H1 (cell line): ENCODE data around the gene PRSS8. TPM values are rescaled to one million over a fixed set of nuclear protein-coding genes. Genes with fewer than 3 reads are reported as not detected.

Experiments used
- CTCF ChIA-PET: fragments of 300-600 bp; sonication (Branson Sonifier 250); formaldehyde crosslinking; loops from one replicate; lab custom pipeline; 2021; ENCODE audit not compliant: partially characterized antibody; lab: Charles Lee
- POLR2A ChIA-PET: fragments of 300-600 bp; sonication (Branson Sonifier 250); formaldehyde crosslinking; loops from one replicate; lab custom pipeline; 2021; ENCODE audit warnings: inconsistent platforms; ENCODE audit not compliant: partially characterized antibody; lab: Charles Lee
- DNase-seq, 2 experiments: peaks; one replicate each; pipeline versions ENCODE4 v3.0.0 to v3.0.0-alpha.2; 2010 to 2022; ENCODE audit warnings: low spot score in 2 of 2, low read depth in 1 of 2, mixed read lengths in 1 of 2
- FAIRE-seq: peaks from 2 replicates; lab custom pipeline; 2011; peaks lifted over from hg19 to GRCh38; lab: Jason Lieb, UNC
- H2AFZ ChIP-seq: 2 replicates; pipeline ENCODE4 v1.8.1; 2012; ENCODE audit warnings: low read length, inconsistent platforms
- H2AK5ac ChIP-seq: 2 replicates; pipeline ENCODE4 v1.6.1; 2013; ENCODE audit warnings: low read depth, low read length
- H2BK120ac ChIP-seq: replicated peaks from 2 replicates; pipeline ENCODE3; 2013; ENCODE audit warnings: low read depth, low read length, inconsistent platforms
- H2BK12ac ChIP-seq: 2 replicates; pipeline ENCODE4 v1.6.1; 2013; ENCODE audit warnings: low read depth, low read length
- H2BK15ac ChIP-seq: 2 replicates; pipeline ENCODE4 v1.6.1; 2013; ENCODE audit warnings: low read length
- H2BK20ac ChIP-seq: 2 replicates; pipeline ENCODE4 v1.6.1; 2013; ENCODE audit warnings: low read length
- H2BK5ac ChIP-seq: 2 replicates; pipeline ENCODE4 v1.6.1; 2013; ENCODE audit warnings: low read depth, low read length
- H3K14ac ChIP-seq: 2 replicates; pipeline ENCODE4 v1.6.1; 2013; ENCODE audit warnings: inconsistent platforms; ENCODE audit not compliant: insufficient read length
- H3K18ac ChIP-seq: 2 replicates; pipeline ENCODE4 v1.6.1; 2013; ENCODE audit warnings: low read length; ENCODE audit errors: extremely low read depth
- H3K23ac ChIP-seq: 2 replicates; pipeline ENCODE4 v1.6.1; 2013; ENCODE audit warnings: inconsistent platforms; ENCODE audit not compliant: insufficient read length
- H3K23me2 ChIP-seq: 2 replicates; pipeline ENCODE4 v1.6.1; 2013; ENCODE audit warnings: low read depth, low read length
- H3K27ac ChIP-seq: 2 replicates; pipeline ENCODE4 v1.6.1; 2011; ENCODE audit warnings: low read depth, low read length, inconsistent platforms
- H3K27me3 ChIP-seq, 4 experiments: replicated peaks in 1 of 4; 1 replicate in 1 of 4; 2 replicates in 3 of 4; pipeline versions ENCODE4 v1.6.1 to v1.8.1; 2011 to 2013; ENCODE audit warnings: low read length in 3 of 4, mild to moderate bottlenecking in 3 of 4, inconsistent platforms in 2 of 4, mixed read lengths in 2 of 4, moderate library complexity in 1 of 4; ENCODE audit not compliant: control insufficient read depth in 3 of 4, insufficient read depth in 3 of 4; ENCODE audit errors: extremely low read depth in 1 of 4
- H3K36me3 ChIP-seq, 4 experiments: 2 replicates each; pipeline versions ENCODE4 v1.6.1 to v1.8.1; 2011 to 2013; ENCODE audit warnings: mild to moderate bottlenecking in 4 of 4, low read length in 3 of 4, moderate library complexity in 2 of 4, control low read depth in 1 of 4, inconsistent platforms in 1 of 4; ENCODE audit not compliant: insufficient read depth in 4 of 4, control insufficient read depth in 2 of 4
- H3K4ac ChIP-seq: replicated peaks from 2 replicates; pipeline ENCODE3; 2013; ENCODE audit warnings: low read length, low read depth, mixed read lengths, inconsistent platforms; ENCODE audit not compliant: insufficient read length
- H3K4me1 ChIP-seq, 4 experiments: replicated peaks in 1 of 4; 1 replicate in 1 of 4; 2 replicates in 3 of 4; pipeline versions ENCODE4 v1.6.1 to v1.8.1; 2011 to 2013; ENCODE audit warnings: low read length in 3 of 4, inconsistent platforms in 2 of 4, mixed read lengths in 1 of 4; ENCODE audit not compliant: insufficient read depth in 4 of 4, control insufficient read depth in 3 of 4
- H3K4me2 ChIP-seq, 2 experiments: 2 replicates each; pipeline versions ENCODE4 v1.6.1 to v1.8.1; 2011 to 2013; ENCODE audit warnings: low read depth in 2 of 2, low read length in 2 of 2, control low read depth in 1 of 2, inconsistent platforms in 1 of 2, mild to moderate bottlenecking in 1 of 2; ENCODE audit not compliant: insufficient read depth in 1 of 2
- H3K4me3 ChIP-seq, 4 experiments: fragments of 200-600, 300-600 bp in 1 of 4; sonication (generic), shearing (Covaris generic), sonication (Bioruptor Twin) in 1 of 4; 2 replicates each; pipeline versions ENCODE4 v1.5.1 to v1.8.1; 2011 to 2016; ENCODE audit warnings: low read length in 4 of 4, low read depth in 3 of 4, control low read depth in 2 of 4, inconsistent platforms in 2 of 4, mild to moderate bottlenecking in 2 of 4, mixed read lengths in 1 of 4, moderate library complexity in 1 of 4; ENCODE audit not compliant: insufficient read depth in 2 of 4; ENCODE audit errors: extremely low read depth in 1 of 4
- H3K56ac ChIP-seq: replicated peaks from 2 replicates; pipeline ENCODE3; 2013; ENCODE audit warnings: low read depth, mild to moderate bottlenecking, mixed read lengths, low read length, inconsistent platforms; ENCODE audit not compliant: insufficient read length
- H3K79me1 ChIP-seq: 2 replicates; pipeline ENCODE4 v1.6.1; 2013; ENCODE audit warnings: low read depth, low read length, control low read depth
- H3K79me2 ChIP-seq, 2 experiments: 2 replicates each; pipeline versions ENCODE4 v1.6.1 to v1.8.1; 2012 to 2013; ENCODE audit warnings: low read length in 2 of 2, mild to moderate bottlenecking in 2 of 2, inconsistent platforms in 1 of 2; ENCODE audit not compliant: insufficient read depth in 2 of 2, control insufficient read depth in 1 of 2
- H3K9ac ChIP-seq, 4 experiments: replicated peaks in 1 of 4; 1 replicate in 1 of 4; 2 replicates in 3 of 4; pipeline versions ENCODE4 v1.6.1 to v1.8.1; 2011 to 2013; ENCODE audit warnings: low read depth in 3 of 4, low read length in 3 of 4, control low read depth in 2 of 4, mild to moderate bottlenecking in 2 of 4, moderate library complexity in 2 of 4, inconsistent platforms in 1 of 4; ENCODE audit errors: extremely low read depth in 1 of 4
- H3K9me3 ChIP-seq, 2 experiments: 2 replicates each; pipeline versions ENCODE4 v1.6.1 to v1.8.1; 2012 to 2013; ENCODE audit warnings: mild to moderate bottlenecking in 2 of 2, moderate library complexity in 2 of 2, control low read depth in 1 of 2, inconsistent platforms in 1 of 2, low read depth in 1 of 2, low read length in 1 of 2, mixed read lengths in 1 of 2; ENCODE audit not compliant: insufficient read depth in 2 of 2
- H4K20me1 ChIP-seq, 2 experiments: replicated peaks in 1 of 2; 2 replicates each; pipeline versions ENCODE3 to v1.8.1; 2011 to 2013; ENCODE audit warnings: inconsistent platforms in 2 of 2, low read length in 2 of 2, mild to moderate bottlenecking in 1 of 2; ENCODE audit not compliant: insufficient read depth in 2 of 2, control insufficient read depth in 1 of 2
- H4K5ac ChIP-seq: 2 replicates; pipeline ENCODE4 v1.6.1; 2013; ENCODE audit warnings: low read length, low read depth, mixed read lengths, inconsistent platforms; ENCODE audit not compliant: insufficient read length
- H4K8ac ChIP-seq: 2 replicates; pipeline ENCODE4 v1.8.0; 2013; ENCODE audit warnings: mild to moderate bottlenecking, moderate library complexity, low read length, inconsistent platforms; ENCODE audit not compliant: insufficient read depth; ENCODE audit errors: extremely low read depth
- H4K91ac ChIP-seq: replicated peaks from 2 replicates; pipeline ENCODE3; 2013; ENCODE audit warnings: low read length, mixed read lengths, inconsistent platforms; ENCODE audit not compliant: insufficient read length
- ASH2L ChIP-seq: fragments of 200-600, 300-600 bp; sonication (generic); IDR thresholded peaks from one replicate; pipeline ENCODE4 v1.7.1; 2017; ENCODE audit warnings: low read length
- BCL11A ChIP-seq, 2 experiments: IDR thresholded peaks; one replicate each; pipeline ENCODE4 v1.6.1; 2011; ENCODE audit warnings: low read depth in 2 of 2, low read length in 2 of 2, mild to moderate bottlenecking in 2 of 2
- CBX5 ChIP-seq: fragments of 300-800, 300-1000 bp; sonication (generic); IDR thresholded peaks from 2 replicates; pipeline ENCODE4 v1.7.1; 2016; ENCODE audit warnings: antibody characterized with exemption, low read length, low read depth
- CEBPB ChIP-seq: IDR thresholded peaks from 2 replicates; pipeline ENCODE4 v1.6.1; 2012; ENCODE audit warnings: low read depth, low read length
- CHD2 ChIP-seq: IDR thresholded peaks from 2 replicates; pipeline ENCODE4 v1.6.1; 2012; ENCODE audit warnings: low read length, improper control_type of control experiment
- GABPA ChIP-seq: IDR thresholded peaks from 2 replicates; pipeline ENCODE4 v1.6.1; 2011; ENCODE audit warnings: mild to moderate bottlenecking, low read length, moderate library complexity, borderline replicate concordance; ENCODE audit not compliant: insufficient read depth
- NRF1 ChIP-seq: IDR thresholded peaks from 2 replicates; pipeline ENCODE4 v1.6.1; 2011; ENCODE audit warnings: mild to moderate bottlenecking, low read depth, low read length, improper control_type of control experiment
- SIN3A ChIP-seq, 2 experiments: IDR thresholded peaks in 1 of 2; conservative IDR thresholded peaks in 1 of 2; 2 replicates each; pipeline ENCODE4 v1.6.1; 2011 to 2012; ENCODE audit warnings: low read length in 2 of 2, improper control_type of control experiment in 1 of 2, low read depth in 1 of 2, mild to moderate bottlenecking in 1 of 2
- SIX5 ChIP-seq: IDR thresholded peaks from 2 replicates; pipeline ENCODE4 v1.6.1; 2011; ENCODE audit warnings: mild to moderate bottlenecking, low read depth, low read length
- SP1 ChIP-seq: IDR thresholded peaks from 2 replicates; pipeline ENCODE4 v1.6.1; 2011; ENCODE audit warnings: low read depth, low read length
- SUZ12 ChIP-seq: fragments of 200-600 bp; sonication (generic); IDR thresholded peaks from 2 replicates; pipeline ENCODE4 v1.6.1; 2012; ENCODE audit warnings: mild to moderate bottlenecking, inconsistent platforms, low read length, moderate library complexity, mixed read lengths
- ZNF274 ChIP-seq: IDR thresholded peaks from 2 replicates; pipeline ENCODE4 v1.7.0; 2012; ENCODE audit warnings: low read length, borderline replicate concordance; ENCODE audit errors: extremely low read depth
- WGBS, 2 experiments: shearing (Covaris generic) in 1 of 2; methylation state at CpG; one replicate each; pipeline versions ENCODE4 v1.1.6 to v1.1.7; 2013 to 2015; ENCODE audit warnings: low lambda C conversion rate in 2 of 2, mixed read lengths in 2 of 2, inconsistent platforms in 1 of 2, low coverage in 1 of 2, missing lambda C conversion rate in 1 of 2; ENCODE audit not compliant: insufficient replicate concordance in 2 of 2, insufficient coverage in 1 of 2, insufficient read length in 1 of 2; ENCODE audit errors: extremely low coverage in 1 of 2, missing lambda C conversion rate in 1 of 2; 5-methylcytosine and 5-hydroxymethylcytosine counted together
- polyA plus RNA-seq, 7 experiments: library from polyadenylated mRNA; depleted of rRNA in 3 of 7; stranded (reverse) in 5 of 7; unstranded in 2 of 7; fragments of >200 nt in 5 of 7; fragments of 200-250 nt in 2 of 7; gene quantifications; 1 replicate in 5 of 7; 2 replicates in 1 of 7; 4 replicates in 1 of 7; pipeline versions ENCODE4 v1.2.1 to v1.2.3, GENCODE V29; 2011 to 2013; ENCODE audit warnings: missing spikeins in 2 of 7, mixed read lengths in 2 of 7
- total RNA-seq: library from RNA; stranded (reverse); fragmentation: NEBNext Ultra II Directional; extraction: Animal tissue kit (Norgen Biotek cat#: 25700); gene quantifications from 2 replicates; pipeline ENCODE4 v1.2.1, GENCODE V29; 2021

PRSS8 gene
- total and polyA plus RNA-seq, 2 of the 8 experiments (the other 6 are each of a cell fraction or from before 2014, with no cell fraction given): 87.7 to 273 TPM

- Histone ChIP-seq H3K4ac (no peak overlapping the region), H2BK5ac (no peak overlapping the region), H3K4me1 (no peaks in the 10 kb centered on the region), H3K79me1 (peaks cover 3% of the 10 kb centered on the region), H2AFZ (no peak overlapping the region), H4K20me1 (peaks cover 15 to 22% of the 10 kb centered on the region in 2 experiments), H3K14ac (no peak overlapping the region), H2BK120ac (no peak overlapping the region), H3K56ac (no peak overlapping the region), H2AK5ac (no peak overlapping the region), H4K91ac (no peak overlapping the region), H3K27ac (no peak overlapping the region), H3K9me3 (no peaks in the 10 kb centered on the region), H2BK20ac (no peak overlapping the region), H3K9ac (no peak overlapping the region), H3K27me3 (no peaks in the 10 kb centered on the region), H3K23ac (no peak overlapping the region), H3K79me2 (no peaks in the 10 kb centered on the region; a peak in 1 of 4 replicates), H4K8ac (no peak overlapping the region), H2BK12ac (no peak overlapping the region), H2BK15ac (no peak overlapping the region), H3K23me2 (no peaks in the 10 kb centered on the region), H3K4me3 (no peak overlapping the region), H4K5ac (no peak overlapping the region), H3K4me2 (no peak overlapping the region), H3K18ac (no peak overlapping the region), H3K36me3 (peaks cover 0 to 14% (median 7%) of the 10 kb centered on the region in 4 experiments; a peak in 5 of 8 replicates)
- DNase-seq (no peak), FAIRE-seq (no peak)
- 89% methylated on average over 18 of the region's 18 CpGs; no CpG with 5 or more reads in 1 of the 2 experiments for WGBS, 2 experiments
- CTCF ChIA-PET: interaction anchor here (0.6 to 1.4 kb wide), 3 partner anchors 10 to 133 kb away, joined by 3 to 6 read pairs (median 3); no protein-coding TSS in a partner anchor
- TF ChIP-seq BCL11A (IDR thresholded peaks at IDR 0.05; ENCODE audit: low read depth in 2 of 2, low read length in 2 of 2): no peak
- no peak for TF ChIP-seq SP1
- TF ChIP-seq SIX5: no peak
- TF ChIP-seq GABPA: no peak
- TF ChIP-seq SIN3A (conservative IDR thresholded peaks at IDR 0.05 in 1 of 2, IDR thresholded peaks at IDR 0.05 in 1 of 2; ENCODE audit: low read depth in 1 of 2, low read length in 2 of 2): no peak
- no peak for TF ChIP-seq CBX5
- no peak for TF ChIP-seq SUZ12
- no peak for TF ChIP-seq CEBPB
- TF ChIP-seq ASH2L: no peak
- no peak for TF ChIP-seq CHD2
- no peak for TF ChIP-seq ZNF274
- TF ChIP-seq NRF1: no peak
- POLR2A ChIA-PET: interaction anchor here (0.8 to 4.7 kb wide), 4 partner anchors 9 to 45 kb away, joined by 3 to 34 read pairs (median 6); partner anchors contain the start of genes ZNF646 and ZNF668
These were observed 49.5 kb downstream of the PRSS8 start for GRCh38 chr16:31085873-31086628.
